Esophagus muscularis mucosa (tissue), 4 donors: ENCODE measurements around the gene RAB3B. TPM values are rescaled to one million over a fixed set of nuclear protein-coding genes. Genes with fewer than 3 reads are reported as not detected.

ENCODE experiments used
- DNase-seq: peaks from one replicate; pipeline ENCODE4 v3.0.0-alpha.2; 2017; ENCODE audit errors: extremely low spot score
- H3K27ac ChIP-seq, 4 donors: fragments of 200-600 bp; sonication (generic); replicated peaks in 1 of 4; 1 replicate in 3 of 4; 2 replicates in 1 of 4; pipeline ENCODE4 v1.5.1; 2016 to 2019; ENCODE audit warnings: mild to moderate bottlenecking in 1 of 4
- H3K27me3 ChIP-seq, 4 donors: fragments of 200-600 bp; sonication (generic); one replicate each; pipeline versions ENCODE4 v1.5.1 to v1.6.0; 2016 to 2019
- H3K36me3 ChIP-seq, 4 donors: fragments of 200-600 bp; sonication (generic); one replicate each; pipeline ENCODE4 v1.5.1; 2016 to 2019
- H3K4me1 ChIP-seq, 4 donors: fragments of 200-600 bp; sonication (generic); one replicate each; pipeline ENCODE4 v1.5.1; 2016 to 2019
- H3K4me3 ChIP-seq, 4 donors: fragments of 200-600 bp; sonication (generic); 1 replicate in 2 of 4; 2 replicates in 2 of 4; pipeline ENCODE4 v1.5.1; 2016 to 2019; ENCODE audit warnings: mild to moderate bottlenecking in 4 of 4, moderate library complexity in 1 of 4
- H3K9me3 ChIP-seq, 4 donors: fragments of 200-600 bp; sonication (generic); 1 replicate in 3 of 4; 2 replicates in 1 of 4; pipeline ENCODE4 v1.5.1; 2016 to 2019
- CTCF ChIP-seq, 3 experiments: fragments of 200-600 bp in 2 of 3; fragments of 450-650 bp in 1 of 3; sonication (generic) in 2 of 3; IDR thresholded peaks; one replicate each; pipeline ENCODE4 v1.5.1; 2017 to 2019; ENCODE audit warnings: antibody characterized with exemption in 3 of 3, mild to moderate bottlenecking in 2 of 3, moderate library complexity in 1 of 3
- EP300 ChIP-seq: sonication (generic); formaldehyde crosslinking; IDR thresholded peaks from one replicate; pipeline ENCODE4 v1.6.1; 2017; ENCODE audit warnings: antibody characterized with exemption
- POLR2A ChIP-seq: fragments of 450-650 bp; IDR thresholded peaks from one replicate; pipeline ENCODE4 v1.6.1; 2017; ENCODE audit warnings: antibody characterized with exemption, moderate library complexity, mild to moderate bottlenecking, low read depth
- POLR2AphosphoS5 ChIP-seq, 2 donors: sonication (generic); formaldehyde crosslinking; IDR thresholded peaks; one replicate each; pipeline ENCODE4 v1.6.1; 2017; ENCODE audit warnings: antibody characterized with exemption in 2 of 2
- WGBS: methylation state at CpG from one replicate; pipeline ENCODE4 v1.1.5; 2018; 5-methylcytosine and 5-hydroxymethylcytosine counted together
- intact Hi-C: fragments of 100-400 bp; cut with DNase I; formaldehyde crosslinking; loops from one replicate; pipeline ENCODE4 v1.15.1; 2023
- total RNA-seq, 4 donors: library from RNA; depleted of rRNA; stranded (reverse); fragments of >200 nt; gene quantifications; one replicate each; pipeline versions ENCODE4 v1.1.0 to v1.2.1, GENCODE V29; 2016

RAB3B gene
- total RNA-seq, 4 donors from 2014 or later: 0.42 to 1.3 (median 0.83) TPM

- Histone ChIP-seq H3K4me1 (no peaks in the 10 kb centered on the region), H3K36me3 (no peaks in the 10 kb centered on the region), H3K9me3 (no peaks in the 10 kb centered on the region), H3K27ac (no peak overlapping the region), H3K27me3 (peaks cover 0 to 45% (median 0%) of the 10 kb centered on the region in 4 donors), H3K4me3 (no peak overlapping the region)
- intact Hi-C loops: no loop called here
- WGBS: 72% methylated on average over 4 of the region's 4 CpGs
- no peak for DNase-seq
- TF ChIP-seq POLR2A (no peak), CTCF (IDR thresholded peaks at IDR 0.05) (no peak), POLR2AphosphoS5 (IDR thresholded peaks at IDR 0.05) (no peak), EP300 (no peak)
These were observed 27.8 kb downstream of the RAB3B start for GRCh38 chr1:51962486-51963356.

GRCh38 chr1:51961954-51962353 is 28.5 kb downstream of the RAB3B start:
- Histone ChIP-seq H3K27me3 (peaks cover 0 to 45% (median 0%) of the 10 kb centered on the region in 4 donors), H3K27ac (no peak overlapping the region), H3K36me3 (no peaks in the 10 kb centered on the region), H3K4me3 (no peak overlapping the region), H3K9me3 (no peaks in the 10 kb centered on the region), H3K4me1 (no peaks in the 10 kb centered on the region)
- 82% methylated on average over 2 of the region's 2 CpGs for WGBS
- DNase-seq: no peak
- no peak for TF ChIP-seq POLR2A
- intact Hi-C loops: no loop called here

GRCh38 chr1:51961231-51961630 is 29.3 kb downstream of the RAB3B start:
- intact Hi-C loops: no loop called here
- Histone ChIP-seq H3K36me3 (no peaks in the 10 kb centered on the region), H3K9me3 (no peaks in the 10 kb centered on the region), H3K27me3 (peaks cover 0 to 45% (median 0%) of the 10 kb centered on the region in 4 donors), H3K4me3 (no peak overlapping the region), H3K4me1 (no peaks in the 10 kb centered on the region), H3K27ac (no peak overlapping the region)
- DNase-seq: no peak
- TF ChIP-seq EP300 (no peak), POLR2A (no peak), CTCF (IDR thresholded peaks at IDR 0.05) (no peak), POLR2AphosphoS5 (IDR thresholded peaks at IDR 0.05) (no peak)
- WGBS: 53% methylated on average over 2 of the region's 2 CpGs

GRCh38 chr1:51960262-51960661 is 30.2 kb downstream of the RAB3B start:
- Histone ChIP-seq H3K27me3 (peaks cover 0 to 43% (median 0%) of the 10 kb centered on the region in 4 donors), H3K27ac (no peak overlapping the region), H3K9me3 (no peaks in the 10 kb centered on the region), H3K4me1 (no peaks in the 10 kb centered on the region), H3K36me3 (no peaks in the 10 kb centered on the region), H3K4me3 (no peak overlapping the region)
- DNase-seq: no peak
- intact Hi-C loops: no loop called here
- WGBS: 17% methylated on average over 3 of the region's 3 CpGs
- no peak for TF ChIP-seq POLR2AphosphoS5 (IDR thresholded peaks at IDR 0.05)
- no peak for TF ChIP-seq EP300
- no peak for TF ChIP-seq CTCF (IDR thresholded peaks at IDR 0.05)
- no peak for TF ChIP-seq POLR2A

- Histone ChIP-seq H3K4me3 (no peak overlapping the region), H3K4me1 (no peaks in the 10 kb centered on the region), H3K27me3 (peaks cover 0 to 34% (median 0%) of the 10 kb centered on the region in 4 donors), H3K27ac (no peak overlapping the region), H3K9me3 (no peaks in the 10 kb centered on the region), H3K36me3 (no peaks in the 10 kb centered on the region)
- DNase-seq: no peak
- intact Hi-C loops: no loop called here
- 97% methylated on average over 3 of the region's 3 CpGs for WGBS
- TF ChIP-seq POLR2AphosphoS5 (IDR thresholded peaks at IDR 0.05) (no peak), CTCF (IDR thresholded peaks at IDR 0.05) (no peak), EP300 (no peak), POLR2A (no peak)
These were observed 31.7 kb downstream of the RAB3B start for GRCh38 chr1:51958824-51959223.
